ENCODE data around the gene STAP1.

- no peak for TF ChIP-seq EP300 (IDR thresholded peaks at IDR 0.05)
- TF ChIP-seq, protein P1, sequence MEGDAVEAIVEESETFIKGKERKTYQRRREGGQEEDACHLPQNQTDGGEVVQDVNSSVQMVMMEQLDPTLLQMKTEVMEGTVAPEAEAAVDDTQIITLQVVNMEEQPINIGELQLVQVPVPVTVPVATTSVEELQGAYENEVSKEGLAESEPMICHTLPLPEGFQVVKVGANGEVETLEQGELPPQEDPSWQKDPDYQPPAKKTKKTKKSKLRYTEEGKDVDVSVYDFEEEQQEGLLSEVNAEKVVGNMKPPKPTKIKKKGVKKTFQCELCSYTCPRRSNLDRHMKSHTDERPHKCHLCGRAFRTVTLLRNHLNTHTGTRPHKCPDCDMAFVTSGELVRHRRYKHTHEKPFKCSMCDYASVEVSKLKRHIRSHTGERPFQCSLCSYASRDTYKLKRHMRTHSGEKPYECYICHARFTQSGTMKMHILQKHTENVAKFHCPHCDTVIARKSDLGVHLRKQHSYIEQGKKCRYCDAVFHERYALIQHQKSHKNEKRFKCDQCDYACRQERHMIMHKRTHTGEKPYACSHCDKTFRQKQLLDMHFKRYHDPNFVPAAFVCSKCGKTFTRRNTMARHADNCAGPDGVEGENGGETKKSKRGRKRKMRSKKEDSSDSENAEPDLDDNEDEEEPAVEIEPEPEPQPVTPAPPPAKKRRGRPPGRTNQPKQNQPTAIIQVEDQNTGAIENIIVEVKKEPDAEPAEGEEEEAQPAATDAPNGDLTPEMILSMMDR (IDR thresholded peaks at IDR 0.05) = no peak
These were observed 23.2 kb upstream of the STAP1 start for GRCh38 chr4:67535280-67535840.

Measured in stomach (tissue), 4 donors.